ENCODE results near the gene NOS1. TPM values are rescaled to one million over a fixed set of nuclear protein-coding genes. Genes with fewer than 3 reads are reported as not detected.
"Not testable (repeated sequence)": the region's sequence is repeated elsewhere in the genome, so short reads cannot be mapped to it uniquely, and the experiment has no call there.

Gene NOS1
- total RNA-seq, 1 donor from 2014 or later = 0.80 TPM

DNA sequence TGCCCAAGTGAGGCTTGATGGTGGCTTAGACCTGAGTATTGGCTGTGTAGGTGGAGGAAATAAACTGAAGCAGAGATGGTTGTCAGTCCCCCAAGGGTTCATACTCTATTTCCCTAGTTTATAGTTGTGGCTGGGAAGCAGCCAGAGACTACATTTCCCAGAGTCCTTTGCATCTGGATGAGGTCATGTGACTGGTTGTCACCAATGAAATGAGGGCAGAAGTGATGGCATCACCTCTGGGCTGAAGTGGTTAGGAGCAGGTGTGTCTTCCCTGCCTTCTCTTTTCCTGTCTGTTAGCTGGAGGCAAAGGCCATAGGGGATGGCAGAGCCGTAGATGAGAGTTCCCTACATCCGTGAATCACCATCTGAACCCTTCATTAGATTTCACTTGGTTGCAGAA lies 16.3 kb upstream of the NOS1 start:
- H3K27ac Mint-ChIP-seq = no peak overlapping the region
- H3K4me1 Mint-ChIP-seq = no peaks in the 10 kb centered on the region
- H3K4me3 Mint-ChIP-seq = no peak overlapping the region
- H3K9me3 Mint-ChIP-seq = peaks cover 23% of the 10 kb centered on the region
- TF ChIP-seq, protein P1, sequence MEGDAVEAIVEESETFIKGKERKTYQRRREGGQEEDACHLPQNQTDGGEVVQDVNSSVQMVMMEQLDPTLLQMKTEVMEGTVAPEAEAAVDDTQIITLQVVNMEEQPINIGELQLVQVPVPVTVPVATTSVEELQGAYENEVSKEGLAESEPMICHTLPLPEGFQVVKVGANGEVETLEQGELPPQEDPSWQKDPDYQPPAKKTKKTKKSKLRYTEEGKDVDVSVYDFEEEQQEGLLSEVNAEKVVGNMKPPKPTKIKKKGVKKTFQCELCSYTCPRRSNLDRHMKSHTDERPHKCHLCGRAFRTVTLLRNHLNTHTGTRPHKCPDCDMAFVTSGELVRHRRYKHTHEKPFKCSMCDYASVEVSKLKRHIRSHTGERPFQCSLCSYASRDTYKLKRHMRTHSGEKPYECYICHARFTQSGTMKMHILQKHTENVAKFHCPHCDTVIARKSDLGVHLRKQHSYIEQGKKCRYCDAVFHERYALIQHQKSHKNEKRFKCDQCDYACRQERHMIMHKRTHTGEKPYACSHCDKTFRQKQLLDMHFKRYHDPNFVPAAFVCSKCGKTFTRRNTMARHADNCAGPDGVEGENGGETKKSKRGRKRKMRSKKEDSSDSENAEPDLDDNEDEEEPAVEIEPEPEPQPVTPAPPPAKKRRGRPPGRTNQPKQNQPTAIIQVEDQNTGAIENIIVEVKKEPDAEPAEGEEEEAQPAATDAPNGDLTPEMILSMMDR (IDR thresholded peaks at IDR 0.05; ENCODE audit: unreplicated experiment) = no peak
- no peaks in the 10 kb centered on the region for H3K36me3 Mint-ChIP-seq
- no peak for DNase-seq (ENCODE audit: low spot score in 2 of 2, unreplicated experiment in 2 of 2)
- peaks cover 55% of the 10 kb centered on the region for H3K27me3 Mint-ChIP-seq (ENCODE audit: low read depth)

DNA sequence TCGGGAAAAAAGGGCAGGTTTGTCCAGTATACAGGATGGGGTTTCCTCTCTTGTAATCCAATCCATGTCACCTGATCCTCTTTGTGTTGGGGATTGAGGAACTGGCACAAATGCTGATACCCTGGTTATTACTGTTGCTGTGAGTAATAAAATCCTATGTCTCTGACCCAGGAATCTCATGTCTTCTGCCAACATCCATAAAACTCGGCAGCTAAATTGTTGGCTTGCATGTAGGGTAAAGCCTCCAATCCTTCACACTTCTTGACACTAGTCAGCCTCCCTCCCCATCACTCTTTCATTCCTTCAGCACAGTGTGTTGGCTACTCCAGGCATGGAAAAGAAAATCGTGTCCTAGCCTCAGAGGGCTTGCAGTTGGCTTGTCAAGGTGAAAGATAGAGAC lies 9.2 kb upstream of the NOS1 start:
- Mint-ChIP-seq H3K4me1 (no peaks in the 10 kb centered on the region), H3K4me3 (no peak overlapping the region), H3K27ac (no peak overlapping the region), H3K27me3 (ENCODE audit: low read depth) (peaks cover 43% of the 10 kb centered on the region), H3K36me3 (no peaks in the 10 kb centered on the region), H3K9me3 (peaks cover 12% of the 10 kb centered on the region)
- no peak for DNase-seq (ENCODE audit: low spot score in 2 of 2, unreplicated experiment in 2 of 2)
- TF ChIP-seq, protein P1 (IDR thresholded peaks at IDR 0.05; ENCODE audit: unreplicated experiment) = no peak

GRCh38 chr12:117370000-117370399 lies 8.6 kb upstream of the NOS1 start:
- H3K4me1 Mint-ChIP-seq; H3K27ac Mint-ChIP-seq; H3K36me3 Mint-ChIP-seq; DNase-seq (ENCODE audit: low spot score in 2 of 2, unreplicated experiment in 2 of 2); H3K4me3 Mint-ChIP-seq: not testable (repeated sequence)
- peaks cover 12% of the 10 kb centered on the region for H3K9me3 Mint-ChIP-seq
- H3K27me3 Mint-ChIP-seq (ENCODE audit: low read depth) = peaks cover 48% of the 10 kb centered on the region

- TF ChIP-seq, protein P1 (IDR thresholded peaks at IDR 0.05; ENCODE audit: unreplicated experiment) = peak; percentile 95
- Mint-ChIP-seq H3K27ac (no peak overlapping the region), H3K27me3 (ENCODE audit: low read depth) (peaks cover 61% of the 10 kb centered on the region), H3K9me3 (peaks cover 4% of the 10 kb centered on the region), H3K4me3 (no peak overlapping the region), H3K36me3 (no peaks in the 10 kb centered on the region), H3K4me1 (no peaks in the 10 kb centered on the region)
- DNase-seq (ENCODE audit: low spot score in 2 of 2, unreplicated experiment in 2 of 2) = peak; percentile 72 to 89
Measured at GRCh38 chr12:117367006-117367638, 5.7 kb upstream of the NOS1 start.

DNA sequence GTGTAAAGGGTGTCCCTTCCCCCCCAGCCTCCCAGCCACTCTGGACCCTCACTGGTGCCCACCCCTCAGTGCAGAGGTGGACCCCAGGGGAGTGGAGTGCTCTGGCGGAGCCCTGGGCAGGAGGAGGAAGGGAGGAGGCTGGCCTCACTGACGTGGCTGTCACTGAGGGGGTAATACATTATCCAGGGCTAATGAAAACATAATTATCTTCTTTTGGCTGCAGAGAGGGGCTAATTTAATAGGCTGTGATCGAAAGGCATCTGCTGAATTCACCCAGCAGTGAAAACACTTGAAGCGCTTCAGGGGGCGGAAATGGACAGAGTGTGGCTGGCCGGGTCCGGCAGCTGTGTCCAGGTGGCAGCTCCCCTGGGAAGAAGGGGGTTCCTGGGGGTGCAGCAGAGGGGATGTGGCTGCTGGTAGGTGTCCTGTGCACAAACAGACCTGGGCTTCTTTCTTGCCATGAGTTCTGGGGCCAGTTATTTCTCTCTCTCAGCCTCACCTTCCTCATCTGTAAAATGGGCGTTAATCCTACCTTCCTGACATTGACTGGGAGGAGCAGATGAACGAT lies 3.7 kb upstream of the NOS1 start:
- DNase-seq (ENCODE audit: low spot score in 2 of 2, unreplicated experiment in 2 of 2) = no peak
- Mint-ChIP-seq H3K4me1 (no peaks in the 10 kb centered on the region), H3K36me3 (no peaks in the 10 kb centered on the region), H3K27ac (no peak overlapping the region), H3K9me3 (peaks cover 1% of the 10 kb centered on the region), H3K4me3 (no peak overlapping the region), H3K27me3 (ENCODE audit: low read depth) (peaks cover 77% of the 10 kb centered on the region)
- TF ChIP-seq, protein P1 (IDR thresholded peaks at IDR 0.05; ENCODE audit: unreplicated experiment) = no peak

DNA sequence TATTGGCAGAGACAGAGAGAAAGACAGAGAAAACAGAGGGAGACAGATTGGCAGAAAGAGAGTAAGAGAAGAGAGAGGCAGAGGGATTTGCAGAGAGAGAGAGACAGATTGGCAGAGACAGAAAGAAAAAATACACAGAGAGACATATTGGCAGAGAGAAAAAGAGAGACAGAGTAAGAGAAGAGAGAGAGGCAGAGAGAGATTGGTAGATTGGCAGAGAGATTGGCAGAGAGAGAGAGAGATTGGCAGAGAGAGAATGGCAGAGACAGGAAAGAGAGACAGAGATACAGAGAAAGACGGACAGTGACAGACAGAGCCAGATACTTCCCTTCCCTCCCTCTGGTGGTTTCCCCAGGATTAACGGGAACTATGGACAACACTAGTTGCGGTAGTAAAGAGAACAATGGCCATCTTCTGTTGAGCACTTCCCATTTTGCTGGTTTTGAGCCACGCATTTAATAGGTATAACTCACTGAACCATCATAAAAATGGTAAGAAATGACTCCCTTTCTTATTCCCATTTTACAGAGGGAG lies 2.6 kb upstream of the NOS1 start:
- TF ChIP-seq, protein P1 (IDR thresholded peaks at IDR 0.05; ENCODE audit: unreplicated experiment) = no peak
- no peaks in the 10 kb centered on the region for H3K4me1 Mint-ChIP-seq
- H3K36me3 Mint-ChIP-seq = no peaks in the 10 kb centered on the region
- H3K27me3 Mint-ChIP-seq (ENCODE audit: low read depth) = peaks cover 88% of the 10 kb centered on the region
- H3K4me3 Mint-ChIP-seq = no peak overlapping the region
- no peak overlapping the region for H3K27ac Mint-ChIP-seq
- no peaks in the 10 kb centered on the region for H3K9me3 Mint-ChIP-seq
- no peak for DNase-seq (ENCODE audit: low spot score in 2 of 2, unreplicated experiment in 2 of 2)

Data from mesothelial cell of epicardium (in vitro differentiated cells).